GM12891 (cell line): Measurements from ENCODE around the gene PRSS21. TPM values are rescaled to one million over a fixed set of nuclear protein-coding genes. Genes with fewer than 3 reads are reported as not detected.

Source experiments
- DNase-seq: peaks from one replicate; pipeline ENCODE4 v3.0.0; 2011; ENCODE audit warnings: low spot score; ENCODE audit not compliant: insufficient read length
- FAIRE-seq: peaks from 2 replicates; lab custom pipeline; 2011; peaks lifted over from hg19 to GRCh38; lab: Jason Lieb, UNC
- PAX5 ChIP-seq: IDR thresholded peaks from 2 replicates; pipeline ENCODE4 v1.6.1; 2011; ENCODE audit warnings: low read length, moderate library complexity, mild to moderate bottlenecking; ENCODE audit not compliant: insufficient read depth, severe bottlenecking
- POLR2A ChIP-seq: IDR thresholded peaks from 2 replicates; pipeline ENCODE4 v1.6.1; 2011; ENCODE audit warnings: low read depth, low read length, control low read depth
- POLR2AphosphoS5 ChIP-seq: IDR thresholded peaks from 2 replicates; pipeline ENCODE4 v1.6.1; 2011; ENCODE audit warnings: low read depth, low read length, control low read depth
- POU2F2 ChIP-seq: IDR thresholded peaks from 2 replicates; pipeline ENCODE4 v1.6.1; 2011; ENCODE audit warnings: low read depth, mild to moderate bottlenecking, control low read depth, low read length, moderate library complexity
- SPI1 ChIP-seq: IDR thresholded peaks from 2 replicates; pipeline ENCODE4 v1.6.1; 2011; ENCODE audit warnings: low read depth, low read length, control low read depth
- TAF1 ChIP-seq: IDR thresholded peaks from 2 replicates; pipeline ENCODE4 v1.6.1; 2011; ENCODE audit warnings: low read depth, low read length, control low read depth
- polyA plus RNA-seq: library from polyadenylated mRNA; unstranded; fragments of >200 nt; gene quantifications from one replicate; pipeline ENCODE4 v1.2.1, GENCODE V29; 2012; ENCODE audit warnings: low read depth, missing spikeins, inconsistent platforms; ENCODE audit not compliant: missing spikeins

Gene PRSS21
- 29.1 TPM for polyA plus RNA-seq

DNA sequence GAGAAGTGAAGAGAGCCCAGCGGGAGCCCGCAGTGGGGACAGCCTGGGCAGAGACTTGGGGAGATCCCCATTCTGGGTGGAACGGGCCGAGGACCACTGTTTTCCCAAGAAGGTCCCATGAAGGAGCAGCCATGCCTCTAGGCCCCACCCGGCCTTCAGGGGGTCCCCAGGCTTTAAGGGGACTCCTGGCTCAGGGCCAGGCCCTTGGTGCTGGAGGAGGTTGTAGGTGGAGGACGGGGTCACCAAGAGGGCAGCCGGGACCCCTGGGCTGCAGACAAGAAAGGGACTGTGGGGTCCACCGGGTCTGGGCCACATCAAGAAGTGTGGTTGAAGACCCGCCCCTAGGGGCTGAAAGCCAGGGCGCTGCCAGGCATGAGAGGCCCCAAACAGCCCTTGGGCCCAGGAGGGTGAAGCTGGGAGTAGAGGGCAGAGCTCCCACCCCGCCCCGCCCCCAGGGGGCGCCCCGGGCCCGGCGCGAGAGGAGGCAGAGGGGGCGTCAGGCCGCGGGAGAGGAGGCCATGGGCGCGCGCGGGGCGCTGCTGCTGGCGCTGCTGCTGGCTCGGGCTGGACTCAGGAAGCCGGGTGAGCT, at the start of gene PRSS21:
Gene PRSS21, plus strand, starts transcription at position 487 of the 589 bp plus-strand sequence. Its CDS starts 32 bp downstream, at position 519.
- peak; percentile 78 for DNase-seq

GRCh38 chr16:2767891-2768290, 49.1 kb upstream of the PRSS21 start:
- no peak for DNase-seq
- no peak for TF ChIP-seq POU2F2
- TF ChIP-seq SPI1, result no peak
- TF ChIP-seq POLR2AphosphoS5, result peak; percentile 44
- no peak for TF ChIP-seq PAX5
- no peak for FAIRE-seq

More for the DNA sequence above, at the start of gene PRSS21:
- TF ChIP-seq PAX5, result no peak
- TF ChIP-seq TAF1, result no peak
- no peak for TF ChIP-seq POLR2A
- no peak for TF ChIP-seq SPI1
- no peak for TF ChIP-seq POU2F2
- TF ChIP-seq POLR2AphosphoS5, result no peak
- FAIRE-seq, result no peak

GRCh38 chr16:2768403-2769089, 48.5 kb upstream of the PRSS21 start:
- FAIRE-seq (no peak), DNase-seq (no peak)
- TF ChIP-seq POU2F2 (no peak), TAF1 (no peak), POLR2A (peak; percentile 19; the same call in 1 of the 2 replicates), POLR2AphosphoS5 (peak; percentile 50), SPI1 (no peak), PAX5 (no peak)

DNA sequence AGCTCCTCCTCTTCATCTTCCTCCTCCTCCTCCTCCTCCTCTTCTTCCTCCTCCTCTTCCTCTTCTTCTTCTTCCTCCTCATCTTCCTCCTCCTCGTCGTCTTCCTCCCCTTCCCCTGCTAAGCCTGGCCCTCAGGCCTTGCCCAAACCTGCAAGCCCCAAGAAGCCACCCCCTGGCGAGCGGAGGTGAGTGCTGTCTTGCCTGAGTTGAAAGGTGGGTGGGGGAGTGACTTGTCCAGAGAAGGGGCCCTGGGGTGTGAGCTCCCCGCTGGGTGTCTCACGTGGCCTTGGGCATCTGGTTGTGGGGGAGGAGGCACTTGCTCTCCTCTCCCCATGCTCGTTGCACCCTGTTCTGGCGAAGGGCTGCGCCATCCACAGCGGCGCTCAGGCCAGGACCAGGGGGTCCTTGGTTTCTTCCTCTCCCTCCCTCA, 47.9 kb upstream of the PRSS21 start:
- DNase-seq (no peak), FAIRE-seq (no peak)
- TF ChIP-seq POU2F2, result no peak
- no peak for TF ChIP-seq TAF1

GRCh38 chr16:2769675-2770056, 47.4 kb upstream of the PRSS21 start:
- FAIRE-seq (no peak), DNase-seq (no peak)
- TF ChIP-seq POU2F2, result no peak
- TF ChIP-seq PAX5, result no peak

DNA sequence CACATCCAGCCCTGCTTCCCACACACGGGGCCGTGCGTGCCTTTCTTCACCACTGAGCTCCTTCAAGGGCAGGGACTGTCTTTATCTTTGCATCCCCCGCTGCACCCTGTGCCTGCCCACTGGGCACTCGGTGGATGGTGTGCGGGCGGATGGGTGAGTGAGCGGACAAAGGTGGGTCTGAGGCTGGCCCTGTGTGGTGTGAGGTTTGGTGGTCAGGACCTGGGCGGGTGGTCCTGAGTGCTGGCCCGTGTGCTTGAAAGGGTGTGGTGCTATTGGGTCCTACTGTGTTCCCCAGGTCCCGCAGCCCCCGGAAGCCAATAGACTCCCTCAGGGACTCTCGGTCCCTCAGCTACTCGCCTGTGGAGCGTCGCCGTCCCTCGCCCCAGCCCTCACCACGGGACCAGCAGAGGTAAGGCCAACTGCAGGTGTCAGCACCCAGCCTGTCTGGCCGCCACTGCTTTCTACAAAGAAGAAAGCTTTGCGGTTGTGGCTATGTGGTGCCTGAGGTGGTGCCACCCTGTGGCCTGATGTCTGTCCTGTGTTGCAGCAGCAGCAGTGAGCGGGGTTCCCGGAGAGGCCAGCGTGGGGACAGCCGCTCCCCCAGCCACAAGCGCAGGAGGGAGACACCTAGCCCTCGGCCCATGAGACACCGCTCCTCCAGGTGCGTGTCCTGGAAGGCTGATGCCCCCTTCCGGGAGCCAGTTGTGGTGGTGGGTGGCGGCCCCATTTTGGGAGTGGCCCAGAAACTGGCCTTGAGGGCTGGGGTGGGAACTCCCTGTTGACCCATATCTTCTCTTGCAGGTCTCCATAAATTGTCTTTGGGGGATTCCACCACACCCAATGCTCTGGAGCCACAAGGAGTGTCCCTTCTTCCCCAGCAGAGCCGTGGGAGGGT, 46.7 kb upstream of the PRSS21 start:
- TF ChIP-seq POLR2AphosphoS5, result peak; percentile 78
- no peak for TF ChIP-seq PAX5
- DNase-seq (no peak), FAIRE-seq (no peak)

DNA sequence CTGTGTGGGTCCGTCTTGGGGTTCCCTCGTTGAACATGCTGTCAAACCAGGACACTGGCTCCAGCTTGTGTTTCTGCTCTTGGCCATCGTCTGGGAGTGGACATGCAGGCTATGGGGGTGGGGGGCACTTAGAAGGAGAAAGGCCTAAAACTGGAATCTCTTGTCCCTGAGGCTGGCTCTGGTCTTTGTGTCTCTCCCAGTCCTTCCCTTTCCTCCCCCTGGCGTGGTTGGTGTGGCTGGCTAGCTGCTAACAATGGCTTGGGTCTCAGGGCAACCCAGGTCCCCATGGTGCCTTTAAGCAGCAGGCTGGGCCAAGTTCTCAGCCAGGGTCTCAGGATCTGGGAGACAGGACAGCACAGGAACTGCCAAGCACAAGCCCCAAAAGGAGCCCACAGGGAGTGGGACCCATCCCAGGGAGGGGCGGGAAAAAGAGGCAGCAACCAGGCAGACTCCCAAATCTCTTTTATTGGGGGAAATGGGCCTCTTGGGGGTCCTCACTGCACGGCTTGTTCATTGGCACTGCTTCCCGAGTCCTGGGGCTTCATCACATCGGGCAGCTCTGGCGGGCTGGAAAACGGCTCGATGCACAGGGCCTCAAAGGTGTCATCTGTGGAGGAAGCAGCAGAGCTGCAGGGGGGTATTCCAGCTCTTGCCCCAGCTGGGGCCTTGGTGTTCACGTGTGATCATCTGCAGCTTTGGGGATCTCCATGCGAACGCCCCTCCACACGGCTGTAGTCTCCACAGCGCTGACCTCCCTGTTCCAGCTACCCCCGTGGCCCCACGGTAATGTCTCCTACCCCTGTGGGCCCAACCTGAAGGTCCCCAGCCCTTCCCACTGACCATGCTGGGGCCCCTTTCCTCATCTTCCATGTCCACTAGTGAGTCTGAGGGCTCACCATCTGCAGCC, 45.3 kb upstream of the PRSS21 start:
- TF ChIP-seq SPI1 (no peak), POU2F2 (peak; percentile 37), POLR2AphosphoS5 (peak; percentile 71), TAF1 (no peak), POLR2A (peak; percentile 65), PAX5 (no peak)
- FAIRE-seq (no peak), DNase-seq (no peak)

DNA sequence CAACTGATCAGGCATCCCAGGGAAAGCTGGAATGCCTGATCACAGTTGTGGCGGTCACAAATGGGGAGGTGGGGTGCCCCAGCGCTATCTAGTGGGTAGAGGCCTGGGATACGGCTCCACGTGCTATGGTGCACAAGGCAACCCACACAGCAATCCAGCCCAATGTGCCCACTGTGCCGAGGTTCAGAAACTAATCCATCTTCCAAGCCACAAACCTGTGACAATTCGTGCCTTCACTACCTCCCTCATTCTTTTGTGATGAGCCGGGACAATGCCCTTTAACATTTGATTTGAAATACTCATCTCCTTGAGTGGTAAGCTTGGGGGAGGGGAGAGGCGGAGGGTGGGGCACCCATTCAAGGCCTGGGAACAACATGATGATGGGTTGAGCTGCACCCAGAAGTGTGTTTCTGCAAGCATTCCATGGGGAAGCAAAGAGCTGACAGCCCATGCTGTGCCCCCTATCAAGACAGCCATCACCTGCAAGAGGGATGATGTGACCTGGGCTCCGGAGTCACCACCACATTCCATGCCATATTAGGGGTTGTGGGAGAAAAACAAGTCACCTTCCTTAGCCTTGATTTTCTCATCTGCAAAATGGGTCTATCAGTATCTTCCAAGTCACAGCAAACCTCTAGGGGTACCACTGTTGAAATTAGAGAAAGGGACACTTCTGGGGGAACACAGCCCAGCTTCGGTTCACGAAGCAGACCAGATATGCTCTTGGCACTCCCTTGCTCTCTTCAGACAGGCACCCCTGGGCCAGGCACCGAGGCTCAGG, 43.7 kb upstream of the PRSS21 start:
- TF ChIP-seq POU2F2, result no peak
- TF ChIP-seq SPI1, result no peak
- TF ChIP-seq POLR2A, result no peak
- no peak for TF ChIP-seq PAX5
- no peak for TF ChIP-seq POLR2AphosphoS5
- TF ChIP-seq TAF1, result no peak
- no peak for FAIRE-seq
- no peak for DNase-seq
